GM19035 (cell line): ENCODE data around the gene VPS35L.
"Not testable (repeated sequence)": the region's sequence is repeated elsewhere in the genome, so short reads cannot be mapped to it uniquely, and the experiment has no call there.

Experiments
- ATAC-seq: cut with Tn5 transposase; IDR thresholded peaks from one replicate; pipeline ENCODE4 v1.9.1; 2021; ENCODE audit not compliant: unreplicated experiment

The VPS35L gene

GRCh38 chr16:19708296-19709205 is 153.0 kb downstream of the VPS35L start:
- ATAC-seq = no peak

GRCh38 chr16:19709381-19710136 is 154.1 kb downstream of the VPS35L start:
- ATAC-seq = no peak

GRCh38 chr16:19710191-19710908 is 154.8 kb downstream of the VPS35L start:
- ATAC-seq = no peak

GRCh38 chr16:19710991-19711545 is 155.6 kb downstream of the VPS35L start:
- ATAC-seq = no peak

GRCh38 chr16:19711643-19712042 is 156.1 kb downstream of the VPS35L start:
- ATAC-seq = no peak

- no peak for ATAC-seq
Observed at GRCh38 chr16:19712418-19713058, 157.0 kb downstream of the VPS35L start.

GRCh38 chr16:19713697-19714096 is 158.2 kb downstream of the VPS35L start:
- ATAC-seq = no peak

- no peak for ATAC-seq
Observed at GRCh38 chr16:19715566-19715965, 160.1 kb downstream of the VPS35L start.

GRCh38 chr16:19716183-19716582 is 160.7 kb downstream of the VPS35L start:
- ATAC-seq = no peak

GRCh38 chr16:19716728-19717127 is 161.2 kb downstream of the VPS35L start:
- ATAC-seq = not testable (repeated sequence)

GRCh38 chr16:19717314-19717713 is 161.8 kb downstream of the VPS35L start:
- ATAC-seq = no peak

GRCh38 chr16:19717741-19718623 is 162.5 kb downstream of the VPS35L start, which contains the start of the genes IQCK and KNOP1:
TSS of gene IQCK (plus strand) at chr16:19718271. CDS start at chr16:19718307, 36 bp downstream.
TSS of gene KNOP1 (minus strand) at chr16:19718227. CDS start at chr16:19715035, 3,192 bp downstream.
- ATAC-seq = peak; percentile 95

GRCh38 chr16:19718624-19718965 is 163.1 kb downstream of the VPS35L start:
- no peak for ATAC-seq

GRCh38 chr16:19722269-19722952 is 166.9 kb downstream of the VPS35L start:
- no peak for ATAC-seq

GRCh38 chr16:19722981-19723380 is 167.5 kb downstream of the VPS35L start:
- no peak for ATAC-seq

- ATAC-seq = no peak
Observed at GRCh38 chr16:19728636-19728965, 173.1 kb downstream of the VPS35L start.

- no peak for ATAC-seq
Observed at GRCh38 chr16:19733551-19733950, 178.0 kb downstream of the VPS35L start.

GRCh38 chr16:19735074-19735867 is 179.8 kb downstream of the VPS35L start:
- ATAC-seq = no peak
